ENCODE results near the gene KCNH2.

The KCNH2 gene

DNA sequence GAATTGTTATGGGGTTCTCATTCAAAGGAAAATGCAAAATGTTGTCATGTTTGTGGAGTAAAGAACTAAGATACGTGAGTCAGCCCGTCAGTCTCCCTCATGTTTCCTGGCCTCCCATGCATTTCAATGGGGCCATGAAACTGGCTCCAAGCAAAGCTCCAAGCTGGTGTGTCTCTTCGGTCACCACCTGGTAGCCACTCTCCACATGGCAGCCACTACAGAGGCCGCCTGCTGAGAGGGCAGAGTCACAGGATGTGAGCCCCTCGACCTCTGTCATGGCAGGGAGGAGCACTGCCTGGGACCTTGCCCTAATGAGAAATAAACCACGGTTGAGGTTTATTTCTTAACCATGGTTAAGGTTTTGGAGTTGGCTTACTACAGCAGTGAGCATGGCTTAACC, 63.2 kb downstream of the KCNH2 start:
- Histone ChIP-seq H3K27ac (ENCODE audit: low read depth, low read length) (no peak overlapping the region), H3K4me3 (ENCODE audit: insufficient read depth, low read length, poor library complexity, severe bottlenecking) (no peak overlapping the region), H3K9me3 (ENCODE audit: insufficient read depth, low read length) (no peaks in the 10 kb centered on the region), H3K9me2 (replicated peaks; ENCODE audit: insufficient read depth, low read length) (no peaks in the 10 kb centered on the region), H3K9ac (ENCODE audit: low read length) (no peak overlapping the region), H2AFZ (ENCODE audit: low read depth, low read length, severe bottlenecking) (no peak overlapping the region), H4K20me1 (ENCODE audit: low read depth, low read length) (no peaks in the 10 kb centered on the region), H3K36me3 (ENCODE audit: low read length) (no peaks in the 10 kb centered on the region), H3K4me2 (ENCODE audit: low read depth, low read length, poor library complexity, severe bottlenecking) (no peak overlapping the region), H3K27me3 (ENCODE audit: low read length) (no peaks in the 10 kb centered on the region), H3K79me2 (ENCODE audit: insufficient read depth, low read length) (no peaks in the 10 kb centered on the region), H3F3A (ENCODE audit: insufficient read depth) (no peaks in the 10 kb centered on the region)
- no peak for TF ChIP-seq EZH2phosphoT487 (conservative IDR thresholded peaks at IDR 0.05; ENCODE audit: low read length)

DNA sequence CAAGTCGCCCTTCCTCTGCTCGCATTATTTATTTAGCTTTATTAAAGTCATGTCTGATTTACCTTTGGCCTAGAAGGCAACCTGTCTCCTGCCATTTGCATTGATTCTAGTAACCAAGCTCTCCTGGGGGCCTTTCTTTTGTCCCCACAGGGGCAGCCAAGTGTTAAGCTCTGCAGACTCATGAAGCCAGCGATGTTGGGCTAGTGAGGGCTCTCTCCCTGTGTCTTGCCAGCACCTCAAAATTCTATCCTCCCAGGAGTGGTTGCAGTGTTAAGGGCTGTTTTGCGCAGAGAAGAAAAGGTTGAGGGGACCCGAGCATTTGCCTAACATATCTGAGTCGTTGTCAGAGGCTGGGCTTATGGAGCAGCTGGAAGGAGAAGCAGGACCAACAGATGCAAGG, 63.9 kb downstream of the KCNH2 start:
- no peaks in the 10 kb centered on the region for H3K36me3 ChIP-seq (ENCODE audit: low read length)
- no peak overlapping the region for H3K9ac ChIP-seq (ENCODE audit: low read length)
- no peaks in the 10 kb centered on the region for H3F3A ChIP-seq (ENCODE audit: insufficient read depth)
- H3K27ac ChIP-seq (ENCODE audit: low read depth, low read length) = no peak overlapping the region
- H2AFZ ChIP-seq (ENCODE audit: low read depth, low read length, severe bottlenecking) = no peak overlapping the region
- no peaks in the 10 kb centered on the region for H3K9me3 ChIP-seq (ENCODE audit: insufficient read depth, low read length)
- TF ChIP-seq CTCF (IDR thresholded peaks at IDR 0.05; ENCODE audit: insufficient read depth, low read length, poor library complexity, severe bottlenecking) = no peak
- no peak for TF ChIP-seq EZH2phosphoT487 (conservative IDR thresholded peaks at IDR 0.05; ENCODE audit: low read length)
- no peaks in the 10 kb centered on the region for H3K27me3 ChIP-seq (ENCODE audit: low read length)
- H3K4me3 ChIP-seq (ENCODE audit: insufficient read depth, low read length, poor library complexity, severe bottlenecking) = no peak overlapping the region
- no peaks in the 10 kb centered on the region for H4K20me1 ChIP-seq (ENCODE audit: low read depth, low read length)
- no peaks in the 10 kb centered on the region for H3K79me2 ChIP-seq (ENCODE audit: insufficient read depth, low read length)
- H3K4me2 ChIP-seq (ENCODE audit: low read depth, low read length, poor library complexity, severe bottlenecking) = no peak overlapping the region
- H3K9me2 ChIP-seq (replicated peaks; ENCODE audit: insufficient read depth, low read length) = no peaks in the 10 kb centered on the region

DNA sequence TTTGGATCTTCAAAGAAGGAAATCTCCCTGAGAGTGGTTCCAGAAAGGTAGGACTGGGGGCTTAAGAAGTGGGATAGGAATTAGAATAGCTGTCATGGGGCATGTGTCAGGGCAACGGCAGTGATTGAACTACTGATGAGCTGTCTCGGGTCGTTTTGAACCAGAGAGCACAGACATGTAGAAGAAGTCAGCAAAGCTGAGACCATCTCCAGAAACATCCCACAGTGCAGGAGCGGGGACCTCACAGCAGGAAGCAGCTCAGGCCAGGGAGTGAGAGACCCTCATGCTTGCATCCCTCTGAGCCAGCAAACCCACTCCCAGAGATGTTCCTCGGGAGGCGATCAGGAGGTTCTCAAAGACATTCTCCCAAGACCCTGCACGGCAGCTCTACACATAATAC, 65.7 kb downstream of the KCNH2 start:
- no peaks in the 10 kb centered on the region for H3F3A ChIP-seq (ENCODE audit: insufficient read depth)
- no peak overlapping the region for H3K4me3 ChIP-seq (ENCODE audit: insufficient read depth, low read length, poor library complexity, severe bottlenecking)
- H3K27me3 ChIP-seq (ENCODE audit: low read length) = no peaks in the 10 kb centered on the region
- H3K4me2 ChIP-seq (ENCODE audit: low read depth, low read length, poor library complexity, severe bottlenecking) = no peak overlapping the region
- H3K79me2 ChIP-seq (ENCODE audit: insufficient read depth, low read length) = no peaks in the 10 kb centered on the region
- H3K36me3 ChIP-seq (ENCODE audit: low read length) = no peaks in the 10 kb centered on the region
- H4K20me1 ChIP-seq (ENCODE audit: low read depth, low read length) = no peaks in the 10 kb centered on the region
- no peak for TF ChIP-seq EZH2phosphoT487 (conservative IDR thresholded peaks at IDR 0.05; ENCODE audit: low read length)
- no peak for TF ChIP-seq CTCF (IDR thresholded peaks at IDR 0.05; ENCODE audit: insufficient read depth, low read length, poor library complexity, severe bottlenecking)
- H3K9ac ChIP-seq (ENCODE audit: low read length) = no peak overlapping the region
- no peaks in the 10 kb centered on the region for H3K9me2 ChIP-seq (replicated peaks; ENCODE audit: insufficient read depth, low read length)
- H3K27ac ChIP-seq (ENCODE audit: low read depth, low read length) = no peak overlapping the region
- no peaks in the 10 kb centered on the region for H3K9me3 ChIP-seq (ENCODE audit: insufficient read depth, low read length)
- no peak overlapping the region for H2AFZ ChIP-seq (ENCODE audit: low read depth, low read length, severe bottlenecking)

DNA sequence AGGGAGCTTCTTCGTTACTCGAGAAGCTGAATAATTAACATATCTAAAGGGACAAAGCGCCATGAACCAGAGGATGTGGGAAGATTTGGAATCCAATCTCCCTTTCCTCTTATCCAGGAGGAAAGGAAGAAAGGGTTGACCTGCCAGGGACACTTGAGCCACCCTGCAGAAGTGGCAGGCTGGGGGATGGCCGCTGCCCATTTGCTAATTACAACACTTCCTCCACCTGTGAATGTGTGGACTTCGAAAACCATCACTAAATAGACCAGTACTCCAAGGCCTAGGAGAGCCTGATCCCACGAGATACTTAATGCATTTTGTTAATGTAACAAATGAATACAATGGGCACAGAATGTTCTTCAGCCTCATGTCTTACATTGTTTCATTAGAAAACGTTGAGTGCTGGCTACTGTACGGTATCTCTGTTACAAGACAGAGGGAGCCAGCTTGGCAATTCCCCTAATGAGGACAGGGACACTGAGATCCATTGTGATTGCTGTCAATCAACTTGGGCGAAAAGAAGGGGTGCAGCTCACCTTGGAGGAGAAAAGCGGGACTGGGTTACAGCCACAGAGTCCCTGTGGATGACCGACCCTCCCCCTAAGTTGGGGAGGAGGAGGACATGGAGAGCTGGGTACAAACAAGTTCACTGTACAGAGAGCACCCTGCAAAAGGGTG, 66.4 kb downstream of the KCNH2 start:
- H3F3A ChIP-seq (ENCODE audit: insufficient read depth) = no peaks in the 10 kb centered on the region
- H3K9ac ChIP-seq (ENCODE audit: low read length) = no peak overlapping the region
- TF ChIP-seq EZH2phosphoT487 (conservative IDR thresholded peaks at IDR 0.05; ENCODE audit: low read length) (no peak), CTCF (IDR thresholded peaks at IDR 0.05; ENCODE audit: insufficient read depth, low read length, poor library complexity, severe bottlenecking) (no peak)
- H2AFZ ChIP-seq (ENCODE audit: low read depth, low read length, severe bottlenecking) = no peak overlapping the region
- no peak overlapping the region for H3K4me3 ChIP-seq (ENCODE audit: insufficient read depth, low read length, poor library complexity, severe bottlenecking)
- H4K20me1 ChIP-seq (ENCODE audit: low read depth, low read length) = no peaks in the 10 kb centered on the region
- no peaks in the 10 kb centered on the region for H3K9me2 ChIP-seq (replicated peaks; ENCODE audit: insufficient read depth, low read length)
- H3K9me3 ChIP-seq (ENCODE audit: insufficient read depth, low read length) = no peaks in the 10 kb centered on the region
- no peaks in the 10 kb centered on the region for H3K27me3 ChIP-seq (ENCODE audit: low read length)
- no peaks in the 10 kb centered on the region for H3K79me2 ChIP-seq (ENCODE audit: insufficient read depth, low read length)
- no peak overlapping the region for H3K27ac ChIP-seq (ENCODE audit: low read depth, low read length)
- no peaks in the 10 kb centered on the region for H3K36me3 ChIP-seq (ENCODE audit: low read length)
- H3K4me2 ChIP-seq (ENCODE audit: low read depth, low read length, poor library complexity, severe bottlenecking) = no peak overlapping the region

All from SU-DHL-6 (cell line).